GM12878 (cell line): ENCODE results near the gene SALL3. TPM values are rescaled to one million over a fixed set of nuclear protein-coding genes. Genes with fewer than 3 reads are reported as not detected.

Source experiments
- ATAC-seq: fragments of 200-7000 bp; cut with Tn5 transposase; 3 replicates; pipeline ENCODE4 v1.9.1; 2020; ENCODE audit warnings: mild to moderate bottlenecking, moderate library complexity
- BruUV-seq: library from RNA; stranded (reverse); fragments of 400-500 nt; replicated peaks from 2 replicates; lab custom pipeline; 2021; lab: Mats Ljungman, UMichigan
- CTCF ChIA-PET: fragments of 300-600 bp; sonication (Branson Sonifier 250); formaldehyde crosslinking; extraction: SDS; loops from one replicate; lab custom pipeline; 2021; ENCODE audit warnings: inconsistent platforms; lab: Yijun Ruan, JAX
- POLR2A ChIA-PET: fragments of 350-600 bp; formaldehyde crosslinking; extraction: SDS; loops from one replicate; lab custom pipeline; 2021; ENCODE audit warnings: inconsistent platforms; lab: Charles Lee
- RAD21 ChIA-PET: fragments of 300-600 bp; sonication (Branson Sonifier 250); formaldehyde crosslinking; loops from one replicate; lab custom pipeline; 2023; ENCODE audit warnings: antibody characterized with exemption; ENCODE audit not compliant: unreplicated experiment; lab: Charles Lee
- SMC1A ChIA-PET: fragments of 300-600 bp; sonication (Branson Sonifier 250); formaldehyde crosslinking; loops from one replicate; lab custom pipeline; 2023; ENCODE audit not compliant: unreplicated experiment, uncharacterized antibody; lab: Charles Lee
- DNase-seq: peaks from one replicate; pipeline ENCODE4 v3.0.0-alpha.2; 2011; ENCODE audit warnings: low read depth, low spot score
- FAIRE-seq: peaks from 3 replicates; lab custom pipeline; 2011; peaks lifted over from hg19 to GRCh38; lab: Jason Lieb, UNC
- H2AFZ ChIP-seq: 2 replicates; pipeline ENCODE4 v1.6.0; 2011; ENCODE audit warnings: low read depth, low read length, control low read depth; ENCODE audit not compliant: control insufficient read depth
- H3K27ac ChIP-seq: 2 replicates; pipeline ENCODE4 v1.5.1; 2011; ENCODE audit warnings: control low read depth; ENCODE audit not compliant: control insufficient read depth, insufficient read depth
- H3K27me3 ChIP-seq, 2 experiments: replicated peaks in 1 of 2; 2 replicates each; pipeline versions ENCODE4 v1.6.0 to v1.6.1; 2011; ENCODE audit warnings: low read length in 1 of 2; ENCODE audit not compliant: control insufficient read depth in 2 of 2, insufficient read depth in 2 of 2
- H3K36me3 ChIP-seq, 2 experiments: 2 replicates each; pipeline ENCODE4 v1.5.1; 2011; ENCODE audit warnings: low read length in 1 of 2; ENCODE audit not compliant: control insufficient read depth in 2 of 2, insufficient read depth in 2 of 2
- H3K4me1 ChIP-seq: 2 replicates; pipeline ENCODE4 v1.6.1; 2011; ENCODE audit warnings: mild to moderate bottlenecking, low read length, moderate library complexity, mixed read lengths; ENCODE audit not compliant: control insufficient read depth, insufficient read depth
- H3K4me2 ChIP-seq: 2 replicates; pipeline ENCODE4 v1.6.0; 2011; ENCODE audit warnings: control low read depth; ENCODE audit not compliant: control insufficient read depth, insufficient read depth
- H3K4me3 ChIP-seq: fragments of 200-600 bp; sonication (generic); 2 replicates; pipeline ENCODE4 v1.5.1; 2016
- H3K79me2 ChIP-seq: 2 replicates; pipeline ENCODE4 v1.6.0; 2011; ENCODE audit warnings: low read length; ENCODE audit not compliant: control insufficient read depth, insufficient read depth
- H3K9ac ChIP-seq: 2 replicates; pipeline ENCODE4 v1.8.0; 2011; ENCODE audit warnings: low read length, control low read depth, mixed read lengths; ENCODE audit not compliant: control insufficient read depth, insufficient read depth
- H3K9me3 ChIP-seq: replicated peaks from 3 replicates; pipeline ENCODE4 v1.5.1; 2011; ENCODE audit warnings: mild to moderate bottlenecking, low read length; ENCODE audit not compliant: control insufficient read depth, insufficient read depth
- H4K20me1 ChIP-seq: 2 replicates; pipeline ENCODE4 v1.6.0; 2011; ENCODE audit not compliant: control insufficient read depth, insufficient read depth
- HCFC1 ChIP-seq: fragments of 150-350 bp; IDR thresholded peaks from 2 replicates; pipeline ENCODE4 v1.6.1; 2014; ENCODE audit warnings: low read length
- JUND ChIP-seq: IDR thresholded peaks from 2 replicates; pipeline ENCODE4 v1.6.1; 2012; ENCODE audit warnings: low read depth, mild to moderate bottlenecking, low read length, improper control_type of control experiment, moderate library complexity
- MTA3 ChIP-seq: IDR thresholded peaks from 2 replicates; pipeline ENCODE4 v1.6.1; 2012; ENCODE audit warnings: low read length, inconsistent platforms, borderline replicate concordance
- NR2F1 ChIP-seq: fragments of 450-650 bp; conservative IDR thresholded peaks from 2 replicates; pipeline ENCODE4 v1.6.1; 2017; ENCODE audit warnings: mild to moderate bottlenecking
- SMAD1 ChIP-seq: fragments of 450-650 bp; IDR thresholded peaks from 2 replicates; pipeline ENCODE4 v1.6.1; 2018; ENCODE audit warnings: mild to moderate bottlenecking, low read depth; ENCODE audit not compliant: partially characterized antibody
- SUZ12 ChIP-seq: fragments of 200-600 bp; sonication (generic); IDR thresholded peaks from one replicate; pipeline ENCODE4 v1.6.1; 2018; ENCODE audit warnings: antibody characterized with exemption, mild to moderate bottlenecking; ENCODE audit not compliant: unreplicated experiment
- WGBS: methylation state at CpG from one replicate; pipeline ENCODE4 v1.1.6; 2016; ENCODE audit warnings: low lambda C conversion rate; ENCODE audit not compliant: insufficient replicate concordance, insufficient coverage; ENCODE audit errors: missing lambda C conversion rate; 5-methylcytosine and 5-hydroxymethylcytosine counted together
- in situ Hi-C: fragments of 300-500 bp; cut with MboI; formaldehyde crosslinking; loops from 9 replicates; pipeline ENCODE4 v1.14.3; 2018; ENCODE audit warnings: mixed read lengths
- intact Hi-C: fragments of 100-400 bp; cut with micrococcal nuclease; formaldehyde crosslinking; loops from one replicate; pipeline ENCODE4 v1.14.2; 2022; ENCODE audit not compliant: unreplicated experiment
- polyA plus RNA-seq, 11 experiments: library from polyadenylated mRNA; depleted of rRNA in 4 of 11; unstranded in 6 of 11; stranded (reverse) in 5 of 11; fragments of >200 nt; fragmentation: Nextera tagmentation in 4 of 11; fragmentation: Illumina TruSeq in 1 of 11; extraction: Ambion mirVana in 4 of 11; extraction: Trizol in 1 of 11; gene quantifications; 1 replicate in 1 of 11; 2 replicates in 10 of 11; pipeline versions ENCODE4 v1.2.1 to v1.2.3, GENCODE V29; 2011 to 2016; ENCODE audit warnings: inconsistent platforms in 2 of 11, missing spikeins in 2 of 11, low read depth in 1 of 11
- total RNA-seq, 4 experiments: library from RNA; depleted of rRNA in 3 of 4; stranded (reverse); fragments of >200 nt in 3 of 4; fragmentation: Illumina TruSeq in 1 of 4; extraction: Trizol in 1 of 4; gene quantifications; 2 replicates each; pipeline versions ENCODE4 v1.2.1 to v1.2.3, GENCODE V29; 2013 to 2021
- TF ChIP-seq, protein P1 (sequence below): fragments of 450-650 bp; conservative IDR thresholded peaks from 2 replicates; pipeline ENCODE4 v1.6.1; 2017; ENCODE audit warnings: mild to moderate bottlenecking, moderate library complexity
- TF ChIP-seq, protein P2 (sequence below), 3 experiments: IDR thresholded peaks in 2 of 3; conservative IDR thresholded peaks in 1 of 3; 2 replicates each; pipeline ENCODE4 v1.5.1; 2011; ENCODE audit warnings: low read depth in 3 of 3, low read length in 3 of 3, mild to moderate bottlenecking in 3 of 3, control low read depth in 2 of 3, moderate library complexity in 2 of 3, inconsistent platforms in 1 of 3, mixed read lengths in 1 of 3; ENCODE audit not compliant: control insufficient read depth in 2 of 3, insufficient read depth in 1 of 3; ENCODE audit errors: extremely low read depth in 1 of 3
- TF ChIP-seq, protein P3 (sequence below): IDR thresholded peaks from 2 replicates; pipeline ENCODE4 v1.6.1; 2012; ENCODE audit warnings: mild to moderate bottlenecking, low read depth, low read length

The SALL3 gene
- total and polyA plus RNA-seq, 10 of the 15 experiments (the other 5 are each of a cell fraction or from before 2014, with no cell fraction given), result 0.01 to 0.10 (median 0.07) TPM; not detected in 7

DNA sequence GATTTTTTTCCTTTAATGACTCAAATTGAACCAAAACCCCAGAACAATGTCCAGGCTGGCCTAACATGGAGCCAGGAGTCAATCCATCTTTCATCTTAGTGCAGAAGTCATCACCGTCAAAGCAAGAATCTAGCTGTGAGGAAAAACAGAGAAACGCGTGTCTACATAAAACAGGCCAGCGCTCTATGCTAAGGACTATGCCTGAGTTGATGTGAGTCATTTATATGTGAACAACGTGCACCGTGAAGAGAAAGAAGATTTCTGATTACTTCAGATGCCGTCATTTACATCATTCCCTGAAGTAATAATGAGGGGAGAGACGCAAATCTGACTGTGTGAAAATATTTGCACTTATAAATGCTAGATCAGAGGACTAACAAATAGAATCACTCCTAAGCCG is 34.0 kb upstream of the SALL3 start:
- RAD21 ChIA-PET, result no interaction called here
- DNase-seq (no peak), FAIRE-seq (no peak), ATAC-seq (no peak)
- SMC1A ChIA-PET, result no interaction called here
- Histone ChIP-seq H3K27ac (no peak overlapping the region), H3K4me3 (no peak overlapping the region), H3K27me3 (no peaks in the 10 kb centered on the region), H3K79me2 (no peaks in the 10 kb centered on the region), H3K9ac (no peak overlapping the region), H2AFZ (no peak overlapping the region), H3K36me3 (no peaks in the 10 kb centered on the region), H3K4me1 (no peaks in the 10 kb centered on the region), H4K20me1 (no peaks in the 10 kb centered on the region), H3K4me2 (no peak overlapping the region), H3K9me3 (no peaks in the 10 kb centered on the region; the same call in 2 of the 3 replicates)
- in situ Hi-C loops, result loop anchor here (10.0 kb wide), 1 partner anchor 61 kb away; no protein-coding TSS in a partner anchor
- 63% methylated on average over 9 of the region's 9 CpGs for WGBS
- TF ChIP-seq, protein P1, sequence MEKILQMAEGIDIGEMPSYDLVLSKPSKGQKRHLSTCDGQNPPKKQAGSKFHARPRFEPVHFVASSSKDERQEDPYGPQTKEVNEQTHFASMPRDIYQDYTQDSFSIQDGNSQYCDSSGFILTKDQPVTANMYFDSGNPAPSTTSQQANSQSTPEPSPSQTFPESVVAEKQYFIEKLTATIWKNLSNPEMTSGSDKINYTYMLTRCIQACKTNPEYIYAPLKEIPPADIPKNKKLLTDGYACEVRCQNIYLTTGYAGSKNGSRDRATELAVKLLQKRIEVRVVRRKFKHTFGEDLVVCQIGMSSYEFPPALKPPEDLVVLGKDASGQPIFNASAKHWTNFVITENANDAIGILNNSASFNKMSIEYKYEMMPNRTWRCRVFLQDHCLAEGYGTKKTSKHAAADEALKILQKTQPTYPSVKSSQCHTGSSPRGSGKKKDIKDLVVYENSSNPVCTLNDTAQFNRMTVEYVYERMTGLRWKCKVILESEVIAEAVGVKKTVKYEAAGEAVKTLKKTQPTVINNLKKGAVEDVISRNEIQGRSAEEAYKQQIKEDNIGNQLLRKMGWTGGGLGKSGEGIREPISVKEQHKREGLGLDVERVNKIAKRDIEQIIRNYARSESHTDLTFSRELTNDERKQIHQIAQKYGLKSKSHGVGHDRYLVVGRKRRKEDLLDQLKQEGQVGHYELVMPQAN, result no peak
- TF ChIP-seq SUZ12, result no peak
- TF ChIP-seq HCFC1, result no peak
- TF ChIP-seq, protein P2, sequence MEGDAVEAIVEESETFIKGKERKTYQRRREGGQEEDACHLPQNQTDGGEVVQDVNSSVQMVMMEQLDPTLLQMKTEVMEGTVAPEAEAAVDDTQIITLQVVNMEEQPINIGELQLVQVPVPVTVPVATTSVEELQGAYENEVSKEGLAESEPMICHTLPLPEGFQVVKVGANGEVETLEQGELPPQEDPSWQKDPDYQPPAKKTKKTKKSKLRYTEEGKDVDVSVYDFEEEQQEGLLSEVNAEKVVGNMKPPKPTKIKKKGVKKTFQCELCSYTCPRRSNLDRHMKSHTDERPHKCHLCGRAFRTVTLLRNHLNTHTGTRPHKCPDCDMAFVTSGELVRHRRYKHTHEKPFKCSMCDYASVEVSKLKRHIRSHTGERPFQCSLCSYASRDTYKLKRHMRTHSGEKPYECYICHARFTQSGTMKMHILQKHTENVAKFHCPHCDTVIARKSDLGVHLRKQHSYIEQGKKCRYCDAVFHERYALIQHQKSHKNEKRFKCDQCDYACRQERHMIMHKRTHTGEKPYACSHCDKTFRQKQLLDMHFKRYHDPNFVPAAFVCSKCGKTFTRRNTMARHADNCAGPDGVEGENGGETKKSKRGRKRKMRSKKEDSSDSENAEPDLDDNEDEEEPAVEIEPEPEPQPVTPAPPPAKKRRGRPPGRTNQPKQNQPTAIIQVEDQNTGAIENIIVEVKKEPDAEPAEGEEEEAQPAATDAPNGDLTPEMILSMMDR (IDR thresholded peaks at IDR 0.05 in 2 of 3, conservative IDR thresholded peaks at IDR 0.05 in 1 of 3; ENCODE audit: control insufficient read depth in 2 of 3, extremely low read depth in 1 of 3, insufficient read depth in 1 of 3, low read depth in 3 of 3, low read length in 3 of 3), result no peak
- no peak for TF ChIP-seq NR2F1
- no peak for TF ChIP-seq JUND
- no peak for TF ChIP-seq MTA3
- TF ChIP-seq, protein P3, sequence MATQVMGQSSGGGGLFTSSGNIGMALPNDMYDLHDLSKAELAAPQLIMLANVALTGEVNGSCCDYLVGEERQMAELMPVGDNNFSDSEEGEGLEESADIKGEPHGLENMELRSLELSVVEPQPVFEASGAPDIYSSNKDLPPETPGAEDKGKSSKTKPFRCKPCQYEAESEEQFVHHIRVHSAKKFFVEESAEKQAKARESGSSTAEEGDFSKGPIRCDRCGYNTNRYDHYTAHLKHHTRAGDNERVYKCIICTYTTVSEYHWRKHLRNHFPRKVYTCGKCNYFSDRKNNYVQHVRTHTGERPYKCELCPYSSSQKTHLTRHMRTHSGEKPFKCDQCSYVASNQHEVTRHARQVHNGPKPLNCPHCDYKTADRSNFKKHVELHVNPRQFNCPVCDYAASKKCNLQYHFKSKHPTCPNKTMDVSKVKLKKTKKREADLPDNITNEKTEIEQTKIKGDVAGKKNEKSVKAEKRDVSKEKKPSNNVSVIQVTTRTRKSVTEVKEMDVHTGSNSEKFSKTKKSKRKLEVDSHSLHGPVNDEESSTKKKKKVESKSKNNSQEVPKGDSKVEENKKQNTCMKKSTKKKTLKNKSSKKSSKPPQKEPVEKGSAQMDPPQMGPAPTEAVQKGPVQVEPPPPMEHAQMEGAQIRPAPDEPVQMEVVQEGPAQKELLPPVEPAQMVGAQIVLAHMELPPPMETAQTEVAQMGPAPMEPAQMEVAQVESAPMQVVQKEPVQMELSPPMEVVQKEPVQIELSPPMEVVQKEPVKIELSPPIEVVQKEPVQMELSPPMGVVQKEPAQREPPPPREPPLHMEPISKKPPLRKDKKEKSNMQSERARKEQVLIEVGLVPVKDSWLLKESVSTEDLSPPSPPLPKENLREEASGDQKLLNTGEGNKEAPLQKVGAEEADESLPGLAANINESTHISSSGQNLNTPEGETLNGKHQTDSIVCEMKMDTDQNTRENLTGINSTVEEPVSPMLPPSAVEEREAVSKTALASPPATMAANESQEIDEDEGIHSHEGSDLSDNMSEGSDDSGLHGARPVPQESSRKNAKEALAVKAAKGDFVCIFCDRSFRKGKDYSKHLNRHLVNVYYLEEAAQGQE, result no peak
- TF ChIP-seq SMAD1, result no peak
- CTCF ChIA-PET, result no interaction called here
- no TSS peak for BruUV-seq
- POLR2A ChIA-PET, result no interaction called here
- intact Hi-C loops, result no loop called here
